GM19025 (cell line): ENCODE results near the gene NKX6-2.
"Not testable (repeated sequence)": the region's sequence is repeated elsewhere in the genome, so short reads cannot be mapped to it uniquely, and the experiment has no call there.

Experiments used
- ATAC-seq: cut with Tn5 transposase; IDR thresholded peaks from one replicate; pipeline ENCODE4 v1.9.1; 2021; ENCODE audit warnings: mild to moderate bottlenecking, low read depth, moderate library complexity; ENCODE audit not compliant: unreplicated experiment

NKX6-2 gene

DNA sequence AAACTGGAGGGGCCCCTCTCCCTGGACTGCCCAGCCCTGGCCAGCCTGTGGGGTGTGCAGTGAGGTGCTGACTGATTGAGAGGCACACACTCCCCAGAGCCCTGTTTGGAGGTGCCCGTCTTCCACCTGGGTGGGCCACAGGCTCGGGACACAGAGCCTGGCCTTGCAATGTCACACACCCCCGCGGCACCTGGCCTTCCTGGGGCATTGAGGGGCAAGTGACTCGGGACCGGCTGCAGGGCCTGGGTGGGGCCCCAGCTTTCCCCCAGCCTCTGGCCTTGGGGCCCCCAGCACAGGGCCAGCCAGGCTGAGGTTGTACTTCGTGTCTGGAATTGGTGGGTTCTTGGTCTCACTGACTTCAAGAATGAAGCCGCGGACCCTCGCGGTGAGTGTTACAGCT, 13.9 kb upstream of the NKX6-2 start:
- ATAC-seq = no peak

DNA sequence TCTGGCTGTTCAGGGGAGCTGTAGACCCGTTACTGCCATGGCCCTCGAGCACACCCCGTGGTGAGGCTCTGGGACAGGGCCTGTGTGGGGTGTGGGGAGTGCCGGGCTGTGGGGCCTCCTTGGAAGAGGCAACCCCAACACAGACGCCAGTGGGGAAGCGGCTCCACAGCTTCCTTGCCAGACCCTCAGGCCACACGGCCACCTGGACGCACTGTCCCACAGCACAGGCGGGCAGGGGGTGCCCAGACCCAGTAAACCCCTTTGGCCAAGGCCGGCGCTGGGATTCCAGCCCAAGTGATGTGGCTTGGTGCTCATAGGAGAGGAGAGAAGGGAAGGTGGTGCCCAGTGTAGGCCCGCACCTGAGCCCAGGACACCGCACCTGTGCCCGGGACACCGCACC, 12.9 kb upstream of the NKX6-2 start:
- no peak for ATAC-seq

DNA sequence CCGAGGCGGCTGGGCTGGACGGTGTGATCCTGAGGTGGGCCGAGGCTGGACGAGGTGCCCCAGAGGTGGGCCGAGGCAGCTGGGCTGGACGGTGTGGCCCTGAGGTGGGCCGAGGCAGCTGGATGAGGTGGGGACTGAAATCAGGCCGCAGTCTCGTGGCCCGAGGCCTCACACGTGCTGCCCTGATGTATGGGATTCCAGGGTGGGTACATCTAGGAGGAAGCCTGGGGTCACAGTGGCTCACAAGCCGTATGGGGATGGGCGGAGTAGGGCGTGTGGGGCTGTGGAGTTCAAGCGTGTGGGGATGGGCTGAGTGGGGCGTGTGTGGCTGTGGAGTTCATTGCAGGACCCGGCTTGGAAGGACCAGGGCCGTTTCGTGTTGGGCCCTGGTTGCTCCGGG, 12.5 kb upstream of the NKX6-2 start:
- no peak for ATAC-seq

DNA sequence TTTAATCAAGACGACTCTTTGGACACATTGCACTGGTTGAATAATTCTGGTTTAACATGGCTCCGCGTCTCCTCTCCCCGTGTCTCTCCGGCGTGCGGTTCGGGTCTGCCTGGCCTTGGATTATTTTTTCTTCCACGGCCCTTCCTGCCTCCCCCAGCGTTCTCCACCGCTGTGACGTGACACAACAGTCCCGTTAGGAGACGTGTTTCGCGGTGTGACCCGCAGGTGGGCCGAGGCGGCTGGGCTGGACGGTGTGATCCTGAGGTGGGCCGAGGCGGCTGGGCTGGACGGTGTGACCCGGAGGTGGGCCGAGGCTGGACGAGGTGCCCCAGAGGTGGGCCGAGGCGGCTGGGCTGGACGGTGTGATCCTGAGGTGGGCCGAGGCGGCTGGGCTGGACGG, 12.0 kb upstream of the NKX6-2 start:
- not testable (repeated sequence) for ATAC-seq

DNA sequence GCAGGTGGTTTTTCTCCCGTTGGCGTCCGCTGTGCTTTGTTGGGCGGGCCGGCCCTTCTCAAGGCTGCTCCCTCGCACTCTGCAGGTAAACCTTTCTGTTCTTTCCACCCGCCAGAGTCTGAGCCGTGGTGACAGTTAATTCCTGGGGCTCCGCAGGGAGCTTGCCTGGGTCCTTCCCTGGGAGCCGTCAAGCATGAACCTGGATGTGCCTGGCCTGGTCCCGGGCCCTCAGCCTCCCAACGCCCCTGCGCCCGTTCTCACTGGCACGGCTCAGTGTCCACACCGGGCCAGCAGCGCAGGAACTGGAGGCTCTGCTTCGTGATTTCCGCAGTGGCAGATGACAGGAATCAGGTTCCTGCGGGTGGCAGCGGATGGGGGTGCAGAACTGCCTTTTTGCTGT, 10.9 kb upstream of the NKX6-2 start:
- no peak for ATAC-seq

DNA sequence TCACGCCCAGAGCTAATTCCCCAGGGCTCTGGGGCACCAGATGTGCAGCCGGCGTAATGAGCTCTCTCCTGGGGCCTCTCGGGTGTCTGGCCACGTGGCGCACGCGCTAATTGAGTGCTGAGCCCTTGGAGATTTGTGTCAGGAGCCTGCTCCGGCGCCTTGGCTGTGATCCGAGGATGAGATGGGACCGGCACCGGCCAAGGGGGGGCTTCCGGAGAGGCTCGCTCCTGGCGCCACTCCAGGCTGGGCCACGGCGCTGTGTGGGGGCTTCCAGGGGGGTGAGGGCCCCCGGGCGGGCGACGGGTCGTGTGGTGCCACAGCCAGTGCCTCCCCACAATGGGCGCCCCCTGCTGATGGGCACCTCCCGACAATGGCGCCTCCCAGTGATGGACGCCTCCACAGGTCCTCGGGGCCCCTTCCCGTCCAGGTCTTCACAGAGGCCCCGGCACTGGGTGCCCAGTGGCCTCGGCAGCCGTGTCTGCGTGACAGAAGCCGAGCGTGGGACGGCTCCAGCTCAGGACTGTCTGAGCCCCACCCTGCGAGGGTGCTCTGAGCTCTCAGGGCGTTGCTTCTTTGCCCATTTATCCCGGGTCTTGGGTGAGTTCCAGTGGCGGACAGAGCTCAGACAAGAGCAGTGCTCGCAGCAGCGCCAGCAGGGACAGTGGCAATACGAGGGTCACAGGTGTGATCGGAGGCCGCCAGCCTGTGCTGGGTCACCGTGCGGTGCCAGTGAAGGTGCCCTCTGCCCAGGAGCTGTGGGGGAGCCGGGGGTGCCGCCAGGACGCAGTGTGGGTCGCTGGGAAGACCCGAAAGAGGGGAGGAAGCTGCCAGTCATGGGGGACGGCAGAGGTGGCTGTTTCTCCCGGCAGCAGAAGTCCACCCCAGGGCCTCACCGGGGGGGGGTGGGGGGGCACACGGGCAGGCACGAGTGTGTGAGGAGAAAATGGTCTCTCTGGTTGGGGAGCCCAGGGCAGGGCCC, 8.2 kb upstream of the NKX6-2 start:
- no peak for ATAC-seq

DNA sequence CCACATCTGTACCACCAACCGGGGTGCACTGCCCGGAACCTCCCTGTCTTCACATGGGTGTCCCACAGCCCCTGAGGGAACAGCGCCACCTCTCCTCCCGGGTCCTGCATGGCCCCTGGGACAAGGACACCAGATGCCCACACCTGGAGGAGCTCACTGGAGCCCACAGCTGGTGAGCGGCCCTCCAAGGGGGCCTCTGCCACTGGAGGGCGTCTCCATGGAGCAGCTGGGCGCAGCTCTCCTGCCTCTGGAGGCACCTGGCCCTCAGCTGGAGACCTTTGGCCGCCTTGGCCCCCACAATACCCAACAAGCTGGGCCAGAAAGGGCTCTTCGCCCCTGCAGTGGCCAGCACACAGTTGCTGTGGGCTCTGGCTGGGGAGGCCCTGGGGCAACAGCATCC, 7.3 kb upstream of the NKX6-2 start:
- no peak for ATAC-seq

DNA sequence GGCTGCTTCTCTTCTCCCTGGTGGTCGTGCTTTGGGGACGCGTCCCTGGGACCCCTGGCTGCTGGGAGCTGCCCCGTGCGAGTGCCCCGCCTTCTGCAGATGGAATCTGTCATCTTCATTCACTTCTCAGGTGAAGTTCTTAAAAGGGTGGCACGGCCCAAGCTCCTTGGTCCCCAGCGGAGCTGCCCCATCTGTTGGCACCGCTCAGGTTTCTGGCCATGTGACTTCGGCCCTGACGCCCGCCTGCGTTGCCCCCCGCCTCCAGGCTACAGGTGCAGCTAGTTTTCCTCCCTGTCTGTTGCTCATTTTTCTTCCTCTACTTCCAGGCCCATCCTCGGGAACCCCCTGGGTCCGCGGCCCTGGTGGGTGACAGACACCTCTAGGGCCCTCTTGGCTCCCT, 6.8 kb upstream of the NKX6-2 start:
- ATAC-seq = no peak

DNA sequence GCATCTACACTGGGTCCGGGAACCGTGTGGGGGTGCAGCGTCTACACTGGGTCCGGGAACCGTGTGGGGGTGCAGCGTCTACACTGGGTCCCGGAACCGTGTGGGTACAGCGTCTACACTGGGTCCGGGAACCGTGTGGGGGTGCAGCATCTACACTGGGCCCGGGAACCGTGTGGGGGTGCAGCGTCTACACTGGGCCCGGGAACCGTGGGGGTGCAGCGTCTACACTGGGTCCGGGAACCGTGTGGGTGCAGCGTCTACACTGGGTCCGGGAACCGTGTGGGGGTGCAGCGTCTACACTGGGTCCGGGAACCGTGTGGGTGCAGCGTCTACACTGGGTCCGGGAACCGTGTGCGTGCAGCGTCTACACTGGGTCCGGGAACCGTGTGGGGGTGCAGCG, 6.2 kb upstream of the NKX6-2 start:
- ATAC-seq = not testable (repeated sequence)

DNA sequence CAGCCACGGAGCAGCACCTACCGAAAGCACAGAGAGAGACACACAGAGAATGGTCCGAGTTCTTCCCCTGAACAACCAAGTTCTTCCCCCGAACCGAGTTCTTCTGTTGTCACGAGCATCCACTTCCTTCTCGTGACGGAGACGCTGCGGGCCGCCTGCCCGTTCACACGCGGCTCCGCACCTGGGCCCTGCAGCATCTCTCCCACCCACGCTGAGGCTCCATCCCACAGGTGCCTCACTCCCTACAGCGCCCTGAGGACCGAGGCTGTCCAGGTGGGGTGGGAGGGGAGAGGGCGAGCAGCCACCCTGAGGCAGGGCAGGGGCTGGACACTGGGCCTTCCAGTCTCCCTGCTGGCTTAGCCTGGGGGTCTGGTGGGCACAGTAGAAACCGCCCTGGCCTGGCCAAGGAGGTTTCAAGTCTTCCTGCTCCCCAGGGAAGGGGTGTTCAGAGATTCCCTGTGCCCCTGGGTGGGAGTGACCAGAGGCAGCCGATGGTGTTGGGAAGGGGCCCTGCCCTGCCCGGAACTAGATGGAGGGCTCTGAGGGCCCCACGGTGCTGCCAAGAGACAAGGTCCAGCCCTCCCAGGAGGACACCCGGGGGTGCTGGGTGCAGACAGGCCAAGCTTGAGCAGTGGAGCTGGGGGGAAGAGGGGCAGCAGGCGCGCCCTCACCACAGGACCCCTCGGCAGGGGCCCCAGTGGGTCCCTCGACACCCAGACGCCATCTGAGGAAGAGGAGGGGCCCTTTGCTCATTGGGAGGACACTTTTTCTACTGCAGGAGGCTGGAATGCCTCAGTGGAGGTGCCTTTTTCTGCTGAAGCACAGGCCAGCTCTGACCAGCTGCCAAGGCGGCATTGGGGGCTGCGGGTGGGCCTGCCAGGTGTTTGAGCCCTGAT, 5.2 kb upstream of the NKX6-2 start:
- no peak for ATAC-seq

DNA sequence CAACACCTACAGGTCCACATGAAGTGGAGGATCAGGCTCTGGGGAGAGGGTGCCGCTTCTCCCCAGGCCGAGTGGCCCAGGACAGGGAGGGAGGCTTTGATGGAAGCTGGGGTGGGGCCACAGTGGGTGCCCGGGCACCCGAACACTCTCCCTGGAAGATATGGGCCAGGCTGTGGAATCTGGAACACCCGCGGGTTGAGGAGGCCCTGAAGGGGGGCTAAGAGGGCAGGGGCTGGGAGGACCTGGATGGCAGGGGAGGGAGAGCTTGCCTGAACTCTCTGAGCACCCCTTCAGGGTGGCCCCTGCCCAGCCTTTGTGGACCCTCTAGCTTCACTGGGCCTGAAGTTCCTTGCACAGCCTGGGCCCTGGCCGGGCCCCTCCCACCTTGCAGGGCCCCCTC, 4.5 kb upstream of the NKX6-2 start:
- ATAC-seq = no peak

DNA sequence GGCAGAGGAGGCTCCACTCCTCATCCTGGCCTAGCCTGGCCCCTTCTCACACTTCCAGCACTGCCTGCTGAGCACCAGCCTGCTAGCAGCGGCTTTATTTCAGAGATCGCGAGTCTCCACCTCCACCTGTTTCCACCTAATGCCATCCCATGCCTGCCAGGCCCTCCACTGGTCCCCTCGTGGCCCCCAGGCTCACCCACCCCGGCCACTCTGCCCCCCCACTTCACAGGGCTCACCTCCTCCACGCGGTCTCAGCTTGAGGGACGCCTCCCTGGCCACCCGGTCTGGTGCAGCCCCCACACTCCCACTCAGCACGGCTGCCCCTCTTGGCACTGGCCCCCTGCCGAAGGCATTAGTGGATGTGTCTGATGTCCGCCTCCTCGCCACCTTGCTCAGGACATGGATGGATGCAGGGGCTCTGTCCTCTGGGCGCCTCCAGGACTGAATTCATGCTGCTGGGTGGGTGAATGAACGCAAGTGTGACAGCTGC, 3.8 kb upstream of the NKX6-2 start:
- ATAC-seq = no peak

DNA sequence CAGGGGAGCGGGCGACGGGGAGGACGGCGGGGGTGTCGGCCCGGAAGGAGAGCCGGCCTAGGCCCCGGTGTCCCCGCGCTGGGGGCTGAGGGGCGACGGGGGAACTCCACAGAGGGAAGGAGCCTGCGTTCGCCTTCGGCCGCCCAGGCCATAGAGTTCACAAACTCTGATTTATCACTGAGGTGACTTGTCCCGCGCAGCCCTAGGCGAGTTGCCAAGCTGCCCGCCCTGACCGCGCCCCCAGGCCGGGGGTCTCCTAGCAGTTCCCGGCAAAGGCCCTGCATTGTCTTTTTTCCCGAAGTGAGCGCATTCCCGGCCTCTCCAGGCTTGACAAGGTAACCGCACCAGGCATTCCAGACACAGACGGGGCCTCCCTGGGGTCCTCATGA, 2.9 kb upstream of the NKX6-2 start:
- no peak for ATAC-seq

DNA sequence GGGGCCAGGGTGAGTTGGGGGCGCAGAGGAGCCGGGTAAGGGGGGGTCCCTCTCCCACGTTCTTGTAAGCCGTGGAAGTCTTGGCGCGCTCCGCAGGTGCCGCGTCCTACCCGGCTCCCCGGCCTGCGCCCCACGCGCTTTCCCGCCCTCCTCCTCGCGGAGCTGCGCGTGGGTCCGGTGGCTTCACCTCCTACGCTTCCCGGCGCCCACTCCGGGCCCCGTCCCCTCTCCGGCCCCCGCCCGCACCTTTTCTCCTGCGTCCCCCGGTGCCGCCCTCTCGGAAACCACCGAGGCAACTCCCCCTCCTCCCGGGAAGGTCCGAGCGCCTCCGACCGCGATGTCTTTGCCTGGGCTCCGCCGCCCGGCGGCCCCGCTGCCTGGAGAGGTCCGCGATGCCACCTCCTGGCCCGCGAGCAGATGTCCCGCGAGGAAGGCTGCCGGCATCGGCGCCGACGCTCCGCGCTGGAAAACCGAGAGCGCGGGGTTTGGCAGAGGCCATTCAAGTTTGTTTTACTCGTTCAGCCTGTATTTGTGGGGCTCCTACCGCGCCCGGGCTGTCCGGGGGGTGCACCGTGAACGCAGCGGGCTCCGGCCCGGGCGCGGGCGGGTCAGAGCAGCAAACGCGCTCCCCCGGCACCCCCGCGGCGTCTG, 2.4 kb upstream of the NKX6-2 start:
- no peak for ATAC-seq

DNA sequence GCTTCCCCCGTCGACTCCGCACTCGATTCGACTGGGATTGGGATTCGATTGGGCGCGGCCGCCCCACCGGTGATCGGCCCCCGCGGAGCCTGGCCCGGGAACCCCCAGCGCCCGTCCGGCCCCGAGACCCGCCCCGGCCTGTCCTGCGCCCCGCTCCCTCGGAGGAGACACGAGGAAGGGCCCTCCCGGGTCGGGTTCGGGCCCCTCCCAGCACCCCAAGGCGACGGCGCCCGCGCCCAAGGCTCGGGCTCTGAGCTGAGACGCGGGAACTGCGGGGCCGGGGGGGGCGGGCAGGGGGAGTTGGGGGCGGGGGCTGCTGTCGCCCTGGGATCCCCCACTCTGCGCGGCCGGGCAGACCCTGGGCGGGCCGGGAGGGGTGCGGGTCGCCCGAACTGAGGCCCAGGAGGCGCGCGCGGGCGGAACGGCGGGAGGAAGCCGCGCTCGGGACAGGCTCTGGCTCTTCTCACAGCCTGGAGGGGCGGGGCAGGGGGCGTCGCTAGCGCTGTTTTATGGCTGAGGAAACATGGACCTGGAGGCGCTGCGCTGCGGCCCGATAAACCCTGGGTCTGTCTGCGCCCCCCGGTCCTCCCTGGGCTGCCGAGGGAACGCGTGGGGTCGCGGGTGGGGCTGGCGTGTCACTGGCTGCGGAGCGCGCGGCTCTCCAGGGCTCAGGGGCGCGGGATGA, 1.7 kb upstream of the NKX6-2 start:
- no peak for ATAC-seq

DNA sequence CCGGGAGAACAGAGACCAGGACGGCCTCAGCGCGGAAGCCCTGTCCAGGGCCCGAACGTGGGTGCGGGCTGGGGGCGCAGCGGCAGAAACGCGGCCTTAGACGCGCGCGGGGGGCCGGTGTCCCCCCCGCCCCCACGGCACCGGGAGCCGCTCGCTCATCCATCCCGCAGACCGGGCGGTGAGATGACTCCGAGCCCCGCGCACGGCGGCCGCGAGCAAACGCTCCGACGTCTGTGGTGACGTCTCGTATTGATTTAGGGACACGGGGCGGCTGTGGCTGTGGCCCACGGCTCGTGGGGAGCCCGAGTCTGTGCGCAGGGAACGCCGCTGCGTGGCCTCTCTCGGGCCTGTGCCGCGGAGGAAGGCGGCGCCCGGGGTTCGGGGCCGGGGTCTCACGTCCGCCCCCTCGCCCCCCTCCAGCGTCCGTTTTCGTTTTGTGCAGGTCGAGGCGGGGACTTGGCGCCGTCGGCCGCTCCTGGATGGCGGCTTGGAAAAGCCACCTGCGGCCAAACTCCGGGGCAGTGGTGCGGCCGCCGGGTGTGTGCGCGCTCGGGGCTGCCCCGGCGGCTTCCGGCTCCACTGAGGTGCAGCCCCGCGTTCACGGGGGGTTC, 1.0 kb upstream of the NKX6-2 start:
- ATAC-seq = no peak

DNA sequence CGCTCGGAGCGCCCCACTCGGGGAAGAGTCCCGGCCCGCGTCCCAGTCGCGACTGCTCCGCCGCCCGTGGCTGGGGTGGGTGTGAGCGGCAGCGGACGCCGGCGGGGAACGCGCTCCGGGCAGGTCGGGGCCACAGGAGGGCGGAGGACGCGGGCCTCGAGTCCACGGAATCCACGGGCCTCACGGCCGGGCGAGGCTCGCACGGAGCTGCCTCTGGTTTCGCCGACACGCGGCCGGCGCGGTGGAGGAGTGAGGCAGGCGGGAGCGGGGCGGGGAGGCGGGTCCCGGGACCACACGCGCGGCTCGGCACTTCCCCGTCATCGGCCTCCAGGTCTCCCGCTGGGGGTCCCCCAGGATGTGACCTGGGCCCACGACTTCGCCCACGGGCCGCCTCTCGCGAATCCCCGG, 533 bp upstream of the NKX6-2 start:
- ATAC-seq = no peak

DNA sequence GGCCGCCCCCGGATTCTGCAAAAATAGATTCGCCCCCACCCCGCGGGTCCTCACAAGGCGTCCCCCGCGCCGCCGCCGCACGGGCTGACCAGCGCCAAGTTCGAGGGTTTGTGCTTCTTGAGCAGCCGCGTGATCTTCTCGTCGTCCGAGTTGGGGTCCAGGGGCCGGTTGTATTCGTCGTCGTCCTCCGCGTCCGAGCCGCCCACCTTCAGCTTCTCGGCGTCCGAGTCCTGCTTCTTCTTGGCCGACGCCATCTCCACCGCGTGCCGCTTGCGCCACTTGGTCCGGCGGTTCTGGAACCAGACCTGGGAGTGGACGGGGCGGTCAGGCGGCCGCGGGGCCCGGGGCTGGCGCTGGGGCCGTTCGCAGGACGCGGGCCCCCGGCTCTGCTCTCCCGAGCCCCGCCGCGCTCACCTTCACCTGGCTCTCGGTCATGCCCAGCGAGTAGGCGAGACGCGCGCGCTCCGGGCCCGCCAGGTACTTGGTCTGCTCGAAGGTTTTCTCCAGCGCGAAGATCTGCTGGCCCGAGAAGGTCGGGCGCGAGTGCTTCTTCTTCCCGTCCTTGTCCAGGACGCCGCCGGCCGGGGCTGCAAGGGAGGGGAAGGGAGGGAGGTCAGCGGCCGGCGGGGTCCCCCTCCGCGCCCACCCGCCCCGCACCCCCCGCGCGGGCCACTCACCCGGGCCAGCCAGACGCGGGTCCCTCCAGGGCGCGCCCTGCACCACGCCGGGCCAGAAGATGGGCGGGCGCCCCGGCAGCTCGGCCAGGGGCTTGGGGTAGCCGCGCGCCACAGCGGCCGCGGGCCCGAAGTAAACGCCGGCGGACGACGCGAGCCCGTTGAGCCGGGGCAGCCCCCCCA, 853 bp downstream of the NKX6-2 start:
- no peak for ATAC-seq
